HG03280 (cell line): ENCODE results near the gene IFNA4.
"Not testable (repeated sequence)": the region's sequence is repeated elsewhere in the genome, so short reads cannot be mapped to it uniquely, and the experiment has no call there.

ENCODE experiments used
- ATAC-seq: cut with Tn5 transposase; IDR thresholded peaks from one replicate; pipeline ENCODE4 v1.9.1; 2021; ENCODE audit warnings: mild to moderate bottlenecking, moderate library complexity; ENCODE audit not compliant: unreplicated experiment

IFNA4 gene

GRCh38 chr9:21166560-21166959, 20.8 kb downstream of the IFNA4 start, which contains the start of gene IFNA21:
IFNA21 (minus strand) TSS chr9:21166660; CDS start chr9:21166612, 48 bp downstream.
- not testable (repeated sequence) for ATAC-seq

GRCh38 chr9:21165516-21165915, 21.9 kb downstream of the IFNA4 start:
- no peak for ATAC-seq

DNA sequence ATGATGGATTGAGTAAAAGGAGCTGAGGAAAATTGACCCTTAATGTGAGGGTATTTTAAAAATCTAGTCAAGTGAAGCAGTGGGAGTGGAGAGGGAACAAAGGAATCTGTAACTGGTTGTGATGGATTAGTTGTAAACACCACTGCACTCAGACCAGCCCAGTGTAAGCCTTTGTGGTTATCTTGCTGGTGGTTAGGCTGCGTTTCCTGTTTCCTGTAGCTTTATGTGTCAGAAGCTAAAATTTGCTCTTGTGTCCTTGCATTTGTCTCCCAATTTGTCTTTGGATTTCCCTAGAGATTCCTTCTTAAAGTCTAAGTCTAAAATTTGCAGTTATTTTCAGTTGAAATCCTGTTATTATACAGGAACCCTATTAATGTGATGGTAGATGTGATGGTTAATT, 27.2 kb downstream of the IFNA4 start:
- no peak for ATAC-seq

- no peak for ATAC-seq
These were observed 31.9 kb downstream of the IFNA4 start for GRCh38 chr9:21155501-21155900.

- ATAC-seq: peak; percentile 61
These were observed 33.3 kb downstream of the IFNA4 start for GRCh38 chr9:21154018-21154608.

DNA sequence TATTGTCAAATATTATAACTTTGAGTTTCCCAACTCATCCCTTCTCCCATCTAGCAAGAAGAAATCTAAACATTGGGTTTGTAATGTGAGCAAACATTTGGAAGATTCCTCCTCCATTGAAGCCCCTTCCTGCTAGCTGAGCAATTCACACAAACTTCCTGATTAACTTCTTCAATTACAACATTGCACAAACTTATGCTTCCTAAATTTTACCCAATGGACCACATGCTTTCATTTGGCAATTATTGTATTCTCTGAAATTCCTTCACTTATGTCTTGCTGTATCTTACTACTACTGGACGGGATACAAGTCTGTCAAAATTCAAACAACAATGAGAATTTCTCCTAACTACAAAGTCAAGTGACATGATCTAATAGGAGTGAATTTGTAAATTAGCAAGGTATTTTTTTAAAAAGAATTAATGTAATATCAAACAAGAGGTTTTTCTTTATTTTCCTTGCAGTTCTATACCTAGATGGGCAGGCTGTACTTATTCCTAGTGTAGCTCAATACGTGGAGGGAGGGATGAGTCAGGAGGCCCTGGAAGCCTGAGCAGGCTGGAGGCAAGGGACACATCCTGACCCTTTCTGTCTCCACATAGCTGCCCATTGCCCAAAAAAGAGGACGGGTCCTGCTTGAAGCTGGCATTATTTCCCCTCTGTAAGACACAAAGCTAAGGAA, 33.9 kb downstream of the IFNA4 start:
- ATAC-seq: peak; percentile 29

DNA sequence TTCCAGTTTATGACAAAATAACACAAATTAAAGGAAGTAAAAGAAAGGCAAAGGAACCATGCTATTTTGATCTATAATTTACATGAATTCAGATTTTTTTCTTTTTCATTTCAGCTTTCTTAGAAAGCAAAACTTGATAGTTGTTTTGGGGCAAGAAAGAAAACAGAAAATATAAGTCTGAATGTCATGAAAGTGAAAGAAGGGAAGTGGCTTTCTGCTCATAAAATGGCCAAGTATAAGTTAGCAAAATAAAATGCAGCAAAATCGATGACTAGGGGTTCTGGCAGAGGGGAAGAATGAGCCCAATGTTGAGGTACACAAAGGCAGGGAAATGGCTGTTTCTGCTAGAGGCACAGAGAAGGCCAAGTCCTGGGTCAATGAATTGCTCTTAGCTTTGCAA, 42.8 kb downstream of the IFNA4 start:
- no peak for ATAC-seq

DNA sequence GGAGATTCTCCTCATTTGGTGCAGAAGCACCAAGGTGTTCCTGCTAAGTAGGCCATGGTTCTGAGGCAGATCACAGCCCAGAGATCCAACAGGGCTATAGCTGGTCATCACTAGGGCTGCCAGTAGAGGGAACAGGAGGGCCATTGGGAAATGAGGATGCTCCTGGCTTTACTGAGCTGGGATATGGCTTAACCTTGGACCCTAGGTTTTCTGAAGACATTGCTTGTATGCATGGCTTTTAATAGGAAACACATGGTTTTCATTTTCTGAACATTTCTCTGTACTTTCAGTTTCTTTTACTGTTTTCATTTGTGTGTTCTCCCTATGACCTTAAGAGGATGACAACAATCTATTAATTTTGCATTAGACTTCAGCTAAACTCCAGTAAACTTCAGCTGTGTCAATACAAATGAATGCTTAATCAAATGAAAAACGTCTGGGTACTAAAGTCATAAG, 45.9 kb downstream of the IFNA4 start, which contains the start of gene IFNW1:
TSS of gene IFNW1 (minus strand) at position 406 of the 456 bp plus-strand sequence. CDS start at position 144, 262 bp downstream.
- ATAC-seq: no peak

DNA sequence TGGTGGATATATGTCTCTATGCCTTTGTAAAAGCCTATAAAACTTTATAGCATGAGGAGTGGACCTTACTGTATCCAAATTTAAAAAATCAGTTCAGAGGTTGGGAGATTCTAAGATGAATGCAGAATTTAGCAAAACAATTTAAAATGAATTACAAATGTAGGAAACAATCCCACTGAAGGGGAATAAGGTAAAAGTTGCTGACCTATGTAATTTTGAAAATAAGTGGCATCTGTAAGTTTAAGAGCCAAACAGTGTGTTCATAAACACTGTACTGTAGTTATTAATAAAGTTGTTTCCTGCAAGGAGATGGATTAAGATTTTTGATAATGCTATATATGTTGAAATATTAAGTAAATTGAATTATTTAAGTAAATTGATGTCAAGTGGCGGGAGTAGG, 50.4 kb downstream of the IFNA4 start:
- ATAC-seq: no peak
